GM19324 (cell line): ENCODE data around the gene HEXD.
A peak's percentile ranks its signal among the peaks of the same experiment; 100 is the strongest.
"Not testable (repeated sequence)": the region's sequence is repeated elsewhere in the genome, so short reads cannot be mapped to it uniquely, and the experiment has no call there.

Experiments used
- ATAC-seq: cut with Tn5 transposase; IDR thresholded peaks from one replicate; pipeline ENCODE4 v1.9.1; 2021; ENCODE audit warnings: mild to moderate bottlenecking, moderate library complexity; ENCODE audit not compliant: unreplicated experiment, low FRiP score

The HEXD gene

DNA sequence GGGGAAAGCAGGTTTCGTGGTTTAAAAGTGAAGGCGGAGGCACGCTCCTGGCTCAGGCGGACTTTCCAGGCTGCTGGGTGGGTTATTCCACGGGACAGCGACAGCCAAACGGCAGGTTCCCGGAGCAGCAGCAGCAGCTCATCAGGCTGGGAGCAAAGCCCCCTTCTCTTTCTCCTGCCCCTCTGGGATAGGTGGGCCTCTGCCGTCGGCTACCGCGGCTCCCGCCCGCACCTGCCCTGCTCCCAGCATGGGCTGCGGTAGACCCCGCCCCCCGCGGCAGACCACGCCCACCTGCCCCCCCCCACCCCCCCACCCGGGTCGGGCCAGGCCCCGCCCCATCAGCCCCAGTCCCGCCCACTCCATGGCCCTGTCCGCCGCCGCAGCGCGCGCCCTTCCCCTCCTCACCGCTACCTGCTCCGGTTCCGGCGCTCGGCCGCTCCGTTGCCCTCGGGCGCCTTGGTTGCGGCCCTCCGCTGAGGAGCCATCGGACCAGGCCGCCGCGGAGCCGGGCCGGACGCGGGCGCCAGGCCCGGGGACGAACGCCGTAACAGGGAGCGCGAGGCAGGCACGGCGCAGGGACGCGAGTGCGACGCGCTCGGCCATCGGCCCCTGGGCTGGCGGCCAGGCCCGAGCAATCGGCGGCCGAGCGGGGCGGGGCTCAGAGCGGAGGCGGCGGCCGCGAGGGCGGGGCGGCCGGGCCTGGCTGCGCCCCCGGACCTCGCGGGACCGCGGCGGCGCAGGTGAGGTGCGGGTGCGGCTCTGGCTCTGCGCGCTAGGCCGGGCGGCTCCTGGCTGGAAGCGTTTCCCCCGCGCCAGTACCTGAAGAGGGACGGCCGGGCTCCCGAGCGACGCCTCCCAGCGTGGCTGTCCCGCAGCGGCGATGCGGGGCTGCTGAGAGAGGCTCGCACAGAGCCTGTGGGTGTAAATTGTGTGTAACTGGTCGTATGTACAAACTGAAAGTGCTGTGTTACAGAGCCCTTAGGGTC, at the start of gene HEXD, which contains the start of gene OGFOD3:
HEXD (plus strand) TSS at position 347 of the 986 bp plus-strand sequence. CDS start 1,453 bp downstream, outside the sequence.
OGFOD3 (minus strand) TSS at position 586 of the 986 bp plus-strand sequence; CDS start at position 485, 101 bp downstream.
- peak; percentile 91 for ATAC-seq

DNA sequence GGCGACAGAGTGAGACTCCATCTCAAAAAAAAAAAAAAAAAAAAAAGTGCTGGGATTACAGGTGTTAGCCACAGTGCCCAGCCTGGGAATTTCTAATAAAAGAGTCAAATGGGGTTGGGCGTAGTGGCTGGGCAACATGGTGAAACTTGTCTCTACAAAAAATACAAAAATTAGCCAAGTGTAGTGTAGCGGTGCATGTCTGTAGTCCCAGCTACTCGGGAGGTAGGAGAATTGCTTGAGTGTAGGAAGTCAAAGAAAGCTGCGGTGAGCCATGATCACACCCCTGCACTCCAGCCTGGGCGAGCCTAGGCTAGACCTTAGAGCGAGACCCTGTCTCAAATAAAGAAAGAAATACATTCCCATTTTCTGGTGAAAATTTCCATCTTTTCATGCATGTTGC, 48.9 kb upstream of the HEXD start:
- no peak for ATAC-seq

DNA sequence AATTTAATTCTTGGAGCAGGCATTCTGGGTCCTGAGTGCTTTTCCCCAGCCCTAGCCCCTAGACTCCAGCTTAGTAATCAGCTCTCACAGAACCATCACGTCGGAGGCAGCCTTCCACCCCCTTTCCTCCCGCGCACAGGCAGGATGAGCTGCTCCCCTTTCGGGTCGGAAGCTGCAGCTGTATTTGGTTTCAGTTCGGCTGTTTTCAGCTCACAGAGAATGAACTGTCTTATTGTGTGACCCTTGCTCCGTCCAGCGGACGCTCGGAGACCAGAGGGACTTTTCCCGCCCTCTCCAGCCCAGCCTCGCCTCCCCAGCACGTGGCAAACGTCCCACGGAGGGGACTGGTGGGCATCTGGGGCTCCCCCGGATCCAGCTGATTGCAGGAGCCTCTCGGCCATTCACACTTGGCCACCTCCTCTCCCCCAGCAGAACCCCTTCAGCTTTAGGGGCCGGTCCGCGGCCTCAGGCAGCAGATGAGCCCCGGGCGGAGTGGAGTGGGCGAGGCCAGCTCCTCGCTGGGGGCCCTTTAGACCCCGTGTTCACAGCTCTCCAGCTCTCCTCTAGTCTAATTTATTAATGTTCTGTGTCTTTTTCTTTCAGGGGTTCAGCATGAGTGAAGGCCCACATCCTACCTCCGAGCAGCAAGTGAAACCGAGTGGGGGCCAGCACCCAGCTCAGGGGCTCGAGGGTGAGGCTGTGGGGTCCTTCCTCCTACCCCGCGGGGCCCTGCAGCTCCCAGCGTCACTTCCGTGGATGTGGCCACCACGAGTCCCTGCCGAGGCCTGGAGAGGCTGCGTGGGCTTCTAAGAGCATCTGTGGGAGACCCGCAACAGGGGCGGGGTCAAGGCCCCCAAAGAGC, 47.4 kb upstream of the HEXD start:
- no peak for ATAC-seq

DNA sequence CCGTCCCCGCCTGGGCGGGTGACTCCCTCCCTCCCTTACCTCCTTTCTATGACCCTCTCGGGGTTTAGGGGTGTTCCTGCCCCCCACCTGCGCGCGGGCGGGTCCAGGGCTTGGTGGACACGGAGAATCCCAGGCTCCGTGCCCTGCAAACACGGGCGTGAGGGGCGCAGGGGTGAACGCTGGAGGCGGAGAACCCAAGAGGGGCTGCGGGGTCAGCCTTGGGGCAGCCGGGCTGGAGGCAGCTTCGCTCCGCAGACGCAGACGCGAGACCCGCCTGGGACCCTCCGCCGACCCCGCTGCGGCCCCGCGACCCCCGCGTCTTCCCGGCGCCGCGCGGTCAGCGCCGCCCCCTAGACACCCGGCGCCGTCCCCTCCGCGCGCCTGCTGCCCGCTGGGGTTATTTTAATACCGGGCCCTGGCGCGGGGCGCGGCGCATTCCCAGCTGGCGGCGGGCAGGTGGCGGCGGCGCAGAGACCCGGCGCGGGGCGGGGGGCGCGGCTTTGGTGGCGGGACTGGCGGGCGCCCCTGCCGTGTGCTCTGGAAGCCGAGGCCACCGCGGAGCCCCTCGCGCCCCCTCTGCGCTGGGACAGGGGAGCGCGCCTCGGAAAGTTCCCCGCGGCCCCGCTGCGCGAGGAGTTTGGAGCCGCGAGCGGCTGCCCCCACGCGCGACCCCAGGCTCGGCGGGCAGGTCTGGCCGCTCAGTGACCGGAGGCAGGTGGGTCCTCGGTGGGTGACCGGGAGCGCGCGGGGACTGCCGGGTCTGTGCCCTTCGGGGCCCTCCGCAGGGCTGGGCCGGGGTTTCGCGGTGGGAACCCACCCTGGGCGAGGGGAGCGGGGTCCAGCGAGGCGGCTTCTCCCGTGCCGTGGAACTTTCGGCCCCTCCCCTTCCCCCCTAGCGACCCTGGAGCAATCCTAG, 46.6 kb upstream of the HEXD start, which contains the start of gene UTS2R:
UTS2R (plus strand) TSS at position 433 of the 916 bp plus-strand sequence. CDS start 2,560 bp downstream, outside the sequence.
- ATAC-seq, result no peak

DNA sequence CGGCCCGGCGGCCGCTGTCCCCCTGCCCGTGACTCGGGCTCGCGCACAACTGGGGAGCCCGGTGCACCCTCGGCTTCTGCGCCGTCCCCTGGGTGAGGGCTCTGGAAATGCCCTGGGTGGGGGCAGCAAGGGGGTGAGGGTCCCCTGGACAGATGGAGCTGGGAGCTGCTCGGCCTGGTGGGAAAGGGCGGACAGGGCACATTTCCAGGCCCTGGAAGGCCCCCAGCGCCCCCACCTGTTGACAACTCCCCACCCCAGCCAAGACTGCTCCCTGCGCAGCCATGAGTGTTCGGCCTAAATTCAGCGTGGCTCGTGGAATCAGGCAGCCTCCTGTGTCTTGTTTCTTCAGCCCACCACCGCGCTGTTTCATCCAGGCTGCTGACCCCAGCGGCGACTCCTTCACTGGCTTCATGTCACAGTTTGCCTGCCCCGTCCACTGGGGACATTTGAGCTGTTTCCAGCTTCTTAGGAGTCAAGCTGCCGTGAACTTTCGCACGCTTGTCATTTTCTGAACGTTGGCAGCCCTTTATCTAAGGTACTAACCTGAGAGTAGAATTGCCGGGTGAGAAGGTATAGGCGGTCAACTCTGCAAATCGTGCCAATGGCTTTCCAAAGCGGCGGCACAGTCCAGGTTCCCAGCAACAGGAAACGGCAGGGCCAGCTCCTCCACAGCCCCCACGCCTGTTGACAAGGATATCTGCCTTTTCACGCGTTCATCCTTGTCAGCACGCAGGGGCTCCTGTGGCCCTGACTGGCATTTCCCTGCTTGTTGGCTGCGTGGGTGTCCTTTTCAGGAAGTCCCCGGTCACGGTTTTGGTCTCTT, 45.7 kb upstream of the HEXD start:
- no peak for ATAC-seq

DNA sequence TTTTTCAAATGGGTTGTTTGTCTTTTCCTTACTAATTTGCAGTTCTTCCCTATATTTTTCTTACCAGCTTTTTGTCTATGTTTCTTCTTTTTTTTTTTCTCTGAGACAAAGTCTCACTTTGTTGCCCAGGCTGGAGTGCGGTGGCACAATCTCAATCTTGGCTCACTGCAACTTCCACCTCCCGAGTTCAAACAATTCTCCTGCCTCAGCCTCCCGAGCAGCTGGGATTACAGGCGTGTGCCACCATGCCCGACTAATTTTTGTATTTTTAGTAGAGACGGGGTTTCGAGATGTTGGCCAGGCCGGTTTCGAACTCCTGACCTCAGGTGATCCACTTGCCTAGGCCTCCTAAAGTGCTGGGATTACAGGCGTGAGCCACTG, 45.1 kb upstream of the HEXD start:
- ATAC-seq, result not testable (repeated sequence)

DNA sequence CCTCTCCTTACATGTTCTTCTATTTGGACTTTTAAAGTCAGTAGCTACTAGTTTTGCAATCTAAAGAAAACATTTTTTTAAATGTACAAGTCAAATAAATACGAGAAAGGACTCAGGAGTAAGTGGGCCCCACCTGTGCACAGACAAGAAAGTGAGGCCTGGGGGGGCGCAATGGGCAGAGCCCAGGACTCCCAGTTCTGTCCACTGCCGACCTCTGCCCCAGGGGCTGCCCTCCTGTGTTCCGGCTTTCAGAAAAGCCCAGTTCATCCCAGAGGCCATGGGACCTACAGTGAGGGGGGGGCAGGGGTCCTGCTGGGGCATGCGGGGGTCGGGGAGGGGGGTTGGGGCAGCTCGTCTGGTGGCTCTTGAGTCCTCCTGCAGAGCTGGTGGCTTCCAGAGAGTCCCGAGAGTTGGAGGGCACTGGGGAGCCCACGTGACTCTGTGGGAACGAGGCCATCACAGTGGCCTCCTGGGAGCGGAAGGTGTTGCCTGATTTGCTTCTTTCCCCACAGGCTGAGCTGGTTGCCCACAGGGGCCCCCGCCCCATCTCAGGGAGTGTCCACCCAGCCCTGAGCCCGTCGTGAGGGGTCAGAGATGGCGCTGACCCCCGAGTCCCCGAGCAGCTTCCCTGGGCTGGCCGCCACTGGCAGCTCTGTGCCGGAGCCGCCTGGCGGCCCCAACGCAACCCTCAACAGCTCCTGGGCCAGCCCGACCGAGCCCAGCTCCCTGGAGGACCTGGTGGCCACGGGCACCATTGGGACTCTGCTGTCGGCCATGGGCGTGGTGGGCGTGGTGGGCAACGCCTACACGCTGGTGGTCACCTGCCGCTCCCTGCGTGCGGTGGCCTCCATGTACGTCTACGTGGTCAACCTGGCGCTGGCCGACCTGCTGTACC, 44.2 kb upstream of the HEXD start:
- no peak for ATAC-seq

DNA sequence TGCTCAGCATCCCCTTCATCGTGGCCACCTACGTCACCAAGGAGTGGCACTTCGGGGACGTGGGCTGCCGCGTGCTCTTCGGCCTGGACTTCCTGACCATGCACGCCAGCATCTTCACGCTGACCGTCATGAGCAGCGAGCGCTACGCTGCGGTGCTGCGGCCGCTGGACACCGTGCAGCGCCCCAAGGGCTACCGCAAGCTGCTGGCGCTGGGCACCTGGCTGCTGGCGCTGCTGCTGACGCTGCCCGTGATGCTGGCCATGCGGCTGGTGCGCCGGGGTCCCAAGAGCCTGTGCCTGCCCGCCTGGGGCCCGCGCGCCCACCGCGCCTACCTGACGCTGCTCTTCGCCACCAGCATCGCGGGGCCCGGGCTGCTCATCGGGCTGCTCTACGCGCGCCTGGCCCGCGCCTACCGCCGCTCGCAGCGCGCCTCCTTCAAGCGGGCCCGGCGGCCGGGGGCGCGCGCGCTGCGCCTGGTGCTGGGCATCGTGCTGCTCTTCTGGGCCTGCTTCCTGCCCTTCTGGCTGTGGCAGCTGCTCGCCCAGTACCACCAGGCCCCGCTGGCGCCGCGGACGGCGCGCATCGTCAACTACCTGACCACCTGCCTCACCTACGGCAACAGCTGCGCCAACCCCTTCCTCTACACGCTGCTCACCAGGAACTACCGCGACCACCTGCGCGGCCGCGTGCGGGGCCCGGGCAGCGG, 43.4 kb upstream of the HEXD start:
- ATAC-seq, result no peak

DNA sequence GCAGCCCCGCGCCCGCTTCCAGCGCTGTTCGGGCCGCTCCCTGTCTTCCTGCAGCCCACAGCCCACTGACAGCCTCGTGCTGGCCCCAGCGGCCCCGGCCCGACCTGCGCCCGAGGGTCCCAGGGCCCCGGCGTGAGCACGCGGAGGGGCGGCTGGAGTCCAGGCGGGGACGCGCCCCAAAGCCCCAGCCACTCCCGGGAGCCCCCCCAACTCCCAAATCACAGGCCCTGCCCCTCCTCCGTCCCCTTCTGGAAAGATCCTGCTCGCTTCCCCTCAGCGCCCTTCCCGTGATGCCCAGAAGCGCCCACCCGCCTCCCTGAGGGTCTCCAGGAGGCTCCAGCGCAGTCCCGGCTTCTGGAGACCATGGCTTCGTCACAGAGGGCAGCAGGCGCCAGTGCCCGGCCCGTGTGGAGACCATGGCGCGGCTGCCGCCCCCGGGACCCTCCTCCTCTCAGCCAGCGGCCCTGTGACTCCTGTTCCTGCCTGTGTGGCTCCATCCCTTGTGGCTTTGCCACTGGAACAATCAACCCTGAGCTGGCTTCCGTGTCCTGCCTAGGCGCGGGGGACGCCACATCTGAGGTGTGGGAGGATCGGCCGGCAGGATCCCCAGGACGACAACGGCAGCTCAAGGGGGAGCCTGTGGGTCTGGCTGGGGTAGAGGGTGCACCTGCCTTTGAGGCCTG, 42.6 kb upstream of the HEXD start:
- no peak for ATAC-seq

DNA sequence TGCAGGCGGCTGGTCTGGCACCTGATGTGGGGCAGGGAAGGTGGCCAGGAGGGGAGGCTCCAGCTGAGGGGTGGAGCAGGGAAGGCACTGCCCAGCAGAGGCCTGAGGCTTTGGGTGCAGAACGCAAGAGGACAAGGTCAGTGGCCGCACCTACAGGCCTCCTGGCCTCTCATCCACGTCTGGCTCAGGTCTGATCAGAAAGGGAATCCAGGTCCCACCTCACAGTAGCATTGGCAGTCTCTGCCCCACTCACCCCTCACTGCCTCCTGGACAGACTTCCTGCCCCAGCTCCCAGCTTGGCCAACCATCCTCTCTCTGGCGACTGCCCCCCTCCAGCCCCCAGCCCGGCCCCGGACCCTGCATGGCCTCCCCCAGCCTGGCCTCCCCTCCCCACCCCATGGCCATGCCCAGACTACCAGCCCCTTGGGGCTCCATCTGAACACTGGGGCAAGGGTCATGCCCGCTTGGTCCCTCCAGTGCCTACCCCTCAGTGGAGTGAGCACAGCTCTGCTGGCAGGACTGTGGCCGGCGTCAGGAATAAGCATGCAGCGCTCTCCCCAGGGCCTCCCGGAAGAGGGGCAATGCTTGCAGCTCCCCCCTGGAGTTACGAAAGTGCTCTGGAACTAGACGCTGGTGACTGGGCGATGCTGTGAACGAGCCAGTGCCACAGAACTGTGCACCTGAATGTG, 42.0 kb upstream of the HEXD start:
- ATAC-seq, result no peak

DNA sequence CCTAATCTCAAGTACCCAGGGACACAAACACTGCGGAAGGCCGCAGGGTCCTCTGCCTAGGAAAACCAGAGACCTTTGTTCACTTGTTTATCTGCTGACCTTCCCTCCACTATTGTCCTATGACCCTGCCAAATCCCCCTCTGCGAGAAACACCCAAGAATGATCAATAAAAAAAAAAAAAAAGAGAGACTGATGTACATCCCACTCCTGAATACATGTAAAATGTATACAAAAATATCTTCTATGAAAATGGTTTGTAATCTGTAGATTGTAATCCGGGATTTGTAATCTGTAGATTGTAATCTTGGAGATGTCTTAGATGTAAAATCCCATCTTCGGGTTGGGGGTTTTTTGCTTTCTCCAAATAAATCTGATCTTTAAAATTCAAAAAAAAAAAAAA, 40.9 kb upstream of the HEXD start:
- ATAC-seq, result not testable (repeated sequence)

DNA sequence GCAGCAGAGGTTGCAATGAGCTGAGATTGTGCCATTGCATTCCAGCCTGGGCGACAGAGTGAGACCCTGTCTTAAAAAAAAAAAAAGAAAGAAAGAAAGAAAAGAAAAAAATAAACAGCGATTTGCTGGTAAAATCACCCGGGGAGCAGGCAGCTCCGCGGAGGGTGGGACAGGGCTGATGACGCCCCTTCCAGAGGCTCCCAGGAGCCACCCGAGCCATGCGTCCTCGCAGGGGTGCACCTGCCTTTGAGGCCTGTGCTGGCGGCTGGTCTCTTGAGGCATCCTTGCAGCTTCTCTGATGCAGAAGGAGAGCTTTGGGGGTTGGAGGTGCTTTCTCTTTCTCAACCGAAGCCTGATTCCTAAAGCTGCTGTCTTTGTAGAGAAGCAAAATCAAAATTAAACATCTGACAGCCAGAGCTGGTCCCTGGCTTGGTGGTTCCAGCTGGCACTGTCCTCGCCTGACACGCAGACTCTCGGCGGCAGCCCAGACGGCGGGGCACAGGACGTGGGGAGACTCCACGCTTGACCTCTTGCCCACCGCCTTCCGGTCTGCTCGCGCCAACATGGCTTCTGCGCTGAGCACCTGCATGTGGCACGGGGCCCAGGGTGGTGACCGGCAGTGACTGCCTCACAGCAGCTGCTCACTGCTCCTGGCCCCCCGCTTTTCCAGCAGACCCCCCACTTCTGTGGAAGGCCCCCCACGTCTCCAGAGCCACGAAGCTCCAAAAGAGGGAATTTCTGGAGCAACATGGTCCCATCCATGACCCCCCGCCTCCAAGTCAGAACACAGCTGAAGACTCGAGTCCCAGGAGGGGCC, 40.0 kb upstream of the HEXD start:
- ATAC-seq, result no peak

DNA sequence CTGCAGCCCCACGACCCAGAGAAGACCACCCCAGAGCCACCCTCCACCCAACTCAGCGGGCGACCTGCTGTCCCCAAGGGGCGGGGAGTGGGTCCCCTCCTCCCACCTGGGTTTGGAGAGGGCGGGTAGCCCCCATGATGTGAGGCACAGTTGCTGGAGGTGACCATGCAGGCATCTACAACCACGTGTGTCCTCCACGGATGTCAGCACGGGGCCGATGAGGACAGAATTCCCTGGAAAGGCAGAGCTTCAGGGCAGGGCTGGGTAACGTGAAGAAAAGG, 39.5 kb upstream of the HEXD start:
- ATAC-seq, result no peak

DNA sequence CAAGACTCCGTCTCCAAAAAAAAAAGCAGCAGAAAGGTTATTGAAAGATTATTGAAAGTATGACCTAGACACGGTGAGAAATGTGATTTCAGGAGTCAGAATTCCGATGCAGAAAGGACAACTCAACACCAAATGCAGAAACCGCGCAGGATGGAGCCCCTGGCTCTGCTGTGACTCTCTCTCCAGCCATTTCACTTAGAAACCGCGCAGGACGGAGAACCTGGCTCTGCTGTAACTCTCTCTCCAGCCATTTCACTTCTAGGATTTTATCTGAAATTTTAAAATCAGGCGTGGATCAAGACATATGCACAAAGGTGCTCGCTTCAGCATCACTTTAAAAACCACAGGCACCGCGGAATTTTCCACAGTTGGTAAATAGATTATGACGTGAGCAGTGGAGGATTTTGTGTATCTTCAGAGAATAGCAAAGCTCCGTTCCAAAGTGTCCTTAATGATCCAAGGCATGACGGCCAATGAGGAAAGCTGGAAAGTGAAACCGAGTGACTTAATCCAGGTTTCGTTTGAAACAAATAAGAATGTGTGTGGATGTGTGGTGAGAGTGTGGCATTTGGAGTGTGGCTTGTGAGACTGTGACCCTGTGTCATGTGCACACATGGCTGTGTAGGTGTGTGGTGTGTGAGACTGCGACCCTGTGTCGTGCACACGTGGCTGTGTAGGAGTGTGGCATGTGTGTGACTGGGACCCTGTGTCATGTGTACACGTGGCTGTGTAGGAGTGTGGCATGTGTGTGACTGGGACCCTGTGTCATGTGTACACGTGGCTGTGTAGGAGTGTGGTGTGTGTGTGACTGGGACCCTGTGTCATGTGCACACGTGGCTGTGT, 37.1 kb upstream of the HEXD start:
- no peak for ATAC-seq

DNA sequence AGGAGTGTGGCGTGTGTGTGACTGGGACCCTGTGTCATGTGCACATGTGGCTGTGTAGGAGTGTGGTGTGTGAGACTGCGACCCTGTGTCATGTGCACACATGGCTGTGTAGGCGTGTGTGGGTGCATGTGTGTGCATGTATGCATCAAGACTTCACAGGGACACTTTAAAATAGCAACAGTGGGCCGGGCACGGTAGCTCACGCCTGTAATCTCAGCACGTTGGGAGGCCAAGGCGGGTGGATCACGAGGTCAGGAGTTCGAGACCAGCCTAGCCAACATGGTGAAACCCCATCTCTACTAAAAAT, 36.5 kb upstream of the HEXD start:
- ATAC-seq, result not testable (repeated sequence)
